Spleen (tissue), 7 donors: ENCODE measurements around the gene XRCC1.

ENCODE experiments used
- POLR2A ChIP-seq, 3 donors: fragments of 450-650 bp; IDR thresholded peaks; one replicate each; pipeline ENCODE4 v1.5.1; 2017; ENCODE audit warnings: antibody characterized with exemption in 3 of 3, mild to moderate bottlenecking in 1 of 3
- TF ChIP-seq, protein P1 (sequence below), 11 experiments: fragments of 200-600 bp in 7 of 11; fragments of 450-650 bp in 4 of 11; sonication (generic) in 4 of 11; IDR thresholded peaks in 8 of 11; conservative IDR thresholded peaks in 3 of 11; 1 replicate in 7 of 11; 2 replicates in 4 of 11; pipeline versions ENCODE4 v1.4.0 to v1.8.0; 2016 to 2021; ENCODE audit warnings: antibody characterized with exemption in 11 of 11, inconsistent platforms in 4 of 11, mild to moderate bottlenecking in 1 of 11
- donor health status: DM: no; HTN: no; CAD: no; lungs with moderate emphysema.
- donor health status: DM: no; HTN: no; CAD: no.
- donor health status: DM: no; HTN: no; CAD: no.

DNA sequence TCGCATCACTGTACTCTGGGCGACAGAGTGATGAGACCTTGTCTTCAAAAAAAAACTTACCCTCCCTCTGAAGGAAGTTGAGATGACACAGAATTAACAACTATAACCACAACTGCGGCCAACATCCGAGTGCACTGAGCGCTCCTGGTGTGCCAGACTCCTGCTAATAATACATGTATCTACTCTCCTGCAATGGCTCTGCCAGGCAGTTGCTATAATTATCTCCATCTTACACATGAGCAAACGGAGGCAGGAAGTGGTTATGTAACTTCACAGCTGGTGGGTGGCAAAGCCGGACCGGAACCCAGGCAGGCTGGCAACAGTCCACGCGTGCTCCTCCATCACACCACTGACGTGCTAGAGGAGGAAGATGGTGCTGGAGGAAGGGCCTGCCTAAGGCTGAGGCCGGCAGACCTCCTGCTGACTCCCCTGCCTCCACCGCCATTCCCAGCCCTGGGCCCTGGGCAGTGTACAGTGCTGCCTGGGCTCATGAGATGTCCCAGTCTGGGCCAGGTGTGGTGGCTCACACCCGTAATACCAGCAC, 12.6 kb downstream of the XRCC1 start:
- TF ChIP-seq, protein P1, sequence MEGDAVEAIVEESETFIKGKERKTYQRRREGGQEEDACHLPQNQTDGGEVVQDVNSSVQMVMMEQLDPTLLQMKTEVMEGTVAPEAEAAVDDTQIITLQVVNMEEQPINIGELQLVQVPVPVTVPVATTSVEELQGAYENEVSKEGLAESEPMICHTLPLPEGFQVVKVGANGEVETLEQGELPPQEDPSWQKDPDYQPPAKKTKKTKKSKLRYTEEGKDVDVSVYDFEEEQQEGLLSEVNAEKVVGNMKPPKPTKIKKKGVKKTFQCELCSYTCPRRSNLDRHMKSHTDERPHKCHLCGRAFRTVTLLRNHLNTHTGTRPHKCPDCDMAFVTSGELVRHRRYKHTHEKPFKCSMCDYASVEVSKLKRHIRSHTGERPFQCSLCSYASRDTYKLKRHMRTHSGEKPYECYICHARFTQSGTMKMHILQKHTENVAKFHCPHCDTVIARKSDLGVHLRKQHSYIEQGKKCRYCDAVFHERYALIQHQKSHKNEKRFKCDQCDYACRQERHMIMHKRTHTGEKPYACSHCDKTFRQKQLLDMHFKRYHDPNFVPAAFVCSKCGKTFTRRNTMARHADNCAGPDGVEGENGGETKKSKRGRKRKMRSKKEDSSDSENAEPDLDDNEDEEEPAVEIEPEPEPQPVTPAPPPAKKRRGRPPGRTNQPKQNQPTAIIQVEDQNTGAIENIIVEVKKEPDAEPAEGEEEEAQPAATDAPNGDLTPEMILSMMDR (IDR thresholded peaks at IDR 0.05 in 8 of 11, conservative IDR thresholded peaks at IDR 0.05 in 3 of 11), result no peak
- no peak for TF ChIP-seq POLR2A (IDR thresholded peaks at IDR 0.05)
